GM19099 (cell line): ENCODE data around the gene ZNF787.

Source experiments
- POLR2A ChIP-seq: IDR thresholded peaks from 3 replicates; pipeline ENCODE4 v1.6.1; 2011; ENCODE audit warnings: low read depth; ENCODE audit not compliant: insufficient read length; ENCODE audit errors: extremely low read depth

Gene ZNF787

GRCh38 chr19:56114778-56115110 lies 6.4 kb downstream of the ZNF787 start:
- no peak for TF ChIP-seq POLR2A

DNA sequence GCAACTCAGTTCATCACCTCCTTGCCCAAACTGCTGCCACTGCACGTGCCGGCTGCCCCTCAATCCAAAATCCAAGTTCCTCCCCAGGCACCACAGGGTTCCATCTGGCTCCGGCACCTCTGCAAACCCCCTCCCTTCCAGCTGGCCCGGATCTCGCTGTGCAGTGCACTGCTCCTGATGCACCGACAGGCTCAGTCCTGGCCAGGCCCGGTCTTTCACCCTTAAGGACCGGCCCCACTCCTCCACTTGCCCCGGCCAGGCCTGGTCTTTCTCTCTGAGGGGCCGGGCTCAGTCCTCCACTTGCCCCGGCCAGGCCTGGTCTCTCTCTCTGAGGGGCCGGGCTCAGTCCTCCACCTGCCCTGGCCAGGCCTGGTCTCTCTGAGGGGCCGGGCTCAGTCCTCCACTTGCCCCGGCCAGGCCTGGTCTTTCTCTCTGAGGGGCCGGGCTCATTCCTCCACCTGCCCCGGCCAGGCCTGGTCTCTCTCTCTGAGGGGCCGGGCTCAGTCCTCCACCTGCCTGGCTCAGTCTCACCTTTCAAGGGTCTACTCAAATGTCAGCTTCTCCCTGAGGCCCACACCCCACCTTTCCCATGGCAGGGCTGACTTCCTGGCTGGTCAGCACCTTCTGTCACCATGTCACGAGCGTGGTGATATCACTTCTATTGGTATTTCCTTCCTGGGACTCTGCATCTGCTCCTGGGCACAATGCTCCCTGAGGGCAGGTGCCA lies 6.9 kb downstream of the ZNF787 start:
- TF ChIP-seq POLR2A, result no peak

DNA sequence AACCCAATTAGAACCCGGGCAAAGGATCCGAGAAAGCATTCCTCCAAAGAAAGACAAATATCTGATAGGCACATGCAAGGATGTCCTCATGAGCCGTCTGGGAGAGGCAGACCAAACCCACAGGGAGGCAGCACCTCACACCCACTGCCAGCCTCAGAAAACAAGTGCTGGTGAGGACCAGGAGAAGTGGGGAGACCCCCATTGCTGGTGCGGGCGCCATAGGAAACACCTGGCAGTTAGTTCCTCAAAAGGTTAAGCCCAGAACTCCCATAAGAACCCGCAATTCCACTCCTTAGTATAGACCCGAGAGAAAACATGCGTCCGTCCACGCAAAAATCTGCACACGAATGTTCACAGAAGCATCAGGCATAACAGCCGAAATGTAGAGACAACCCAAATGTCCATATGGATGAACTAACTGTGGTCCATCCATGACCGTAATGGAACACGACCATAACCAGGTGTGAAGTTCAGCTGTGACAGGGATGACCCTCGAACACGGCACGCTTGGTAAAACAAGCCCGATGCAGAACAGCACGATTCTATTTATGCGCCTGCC lies 7.9 kb downstream of the ZNF787 start:
- TF ChIP-seq POLR2A, result no peak

DNA sequence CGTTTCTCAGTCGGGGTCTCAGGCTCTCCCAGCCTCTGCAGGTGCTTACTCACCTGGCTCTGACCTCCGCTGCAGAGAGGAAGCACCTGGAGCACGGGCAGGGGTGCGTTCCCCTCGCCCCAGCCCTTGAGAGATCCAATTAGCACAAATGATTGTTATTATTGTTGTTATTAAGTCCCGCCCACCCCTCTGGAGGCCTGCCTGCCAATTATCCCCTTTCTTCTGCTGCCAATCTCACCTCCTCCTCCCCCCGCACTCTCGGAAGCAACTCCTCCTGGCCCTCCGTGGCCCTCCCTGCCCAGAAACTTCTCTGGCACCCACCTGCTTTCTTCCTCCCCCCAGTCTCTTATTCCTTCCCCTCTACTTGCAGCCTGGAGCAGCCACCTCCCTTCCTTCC lies 8.8 kb downstream of the ZNF787 start:
- TF ChIP-seq POLR2A, result no peak

DNA sequence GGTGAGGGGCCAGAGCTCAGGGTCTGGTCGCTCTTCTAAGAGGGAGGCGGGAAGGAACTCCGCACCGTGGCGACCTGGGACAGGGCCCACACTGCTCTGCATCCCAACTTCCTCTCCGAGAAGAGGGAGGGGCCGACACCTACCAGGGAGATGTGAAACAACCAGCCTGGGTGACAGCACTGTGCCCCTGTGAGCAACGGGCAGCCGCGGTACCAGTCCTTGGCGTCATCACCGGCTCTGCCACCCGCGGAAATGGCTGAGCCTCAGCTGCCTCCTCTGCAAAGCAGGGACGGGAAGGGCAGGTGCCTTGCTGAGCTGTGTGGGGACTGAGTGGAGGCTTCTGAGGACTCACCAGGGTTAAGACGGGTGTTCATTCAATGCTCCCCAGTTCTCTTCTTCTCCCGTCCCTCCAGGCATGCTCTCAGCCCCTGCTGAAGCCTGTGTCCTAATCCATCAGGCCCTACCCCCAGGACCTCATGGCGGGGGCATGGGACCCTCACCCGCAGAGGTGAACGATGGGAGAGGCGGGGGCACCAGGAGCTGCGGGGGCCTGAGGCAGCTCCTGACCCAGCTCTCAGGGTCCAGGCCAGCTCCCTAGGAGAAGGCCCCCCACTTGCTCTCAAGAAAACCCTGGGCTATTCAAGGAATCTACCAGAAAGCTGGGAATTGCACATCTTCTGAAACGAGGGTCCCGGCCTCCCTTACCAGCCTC lies 9.3 kb downstream of the ZNF787 start:
- TF ChIP-seq POLR2A, result peak; percentile 21

GRCh38 chr19:56110515-56111448 lies 10.3 kb downstream of the ZNF787 start:
- TF ChIP-seq POLR2A, result no peak

DNA sequence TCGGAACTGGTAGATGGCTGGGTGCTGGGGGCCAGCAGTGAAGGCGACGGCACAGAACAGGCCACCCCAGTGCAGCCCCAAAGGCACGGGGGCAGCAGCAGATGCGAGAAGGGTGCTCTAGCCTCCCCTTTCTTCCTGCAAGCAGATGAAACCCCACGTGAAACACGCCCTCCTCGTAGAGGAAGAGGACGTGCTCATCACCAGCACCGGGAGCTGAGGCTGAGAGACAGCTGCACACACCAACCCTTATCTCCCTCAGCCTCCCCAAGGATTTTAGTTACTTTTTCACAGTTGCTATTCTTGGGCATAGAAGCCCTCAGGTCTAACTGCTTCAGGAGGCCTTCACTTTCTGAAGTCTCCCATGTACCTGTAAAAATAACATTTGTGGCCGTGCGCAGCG lies 11.9 kb downstream of the ZNF787 start:
- TF ChIP-seq POLR2A, result no peak

DNA sequence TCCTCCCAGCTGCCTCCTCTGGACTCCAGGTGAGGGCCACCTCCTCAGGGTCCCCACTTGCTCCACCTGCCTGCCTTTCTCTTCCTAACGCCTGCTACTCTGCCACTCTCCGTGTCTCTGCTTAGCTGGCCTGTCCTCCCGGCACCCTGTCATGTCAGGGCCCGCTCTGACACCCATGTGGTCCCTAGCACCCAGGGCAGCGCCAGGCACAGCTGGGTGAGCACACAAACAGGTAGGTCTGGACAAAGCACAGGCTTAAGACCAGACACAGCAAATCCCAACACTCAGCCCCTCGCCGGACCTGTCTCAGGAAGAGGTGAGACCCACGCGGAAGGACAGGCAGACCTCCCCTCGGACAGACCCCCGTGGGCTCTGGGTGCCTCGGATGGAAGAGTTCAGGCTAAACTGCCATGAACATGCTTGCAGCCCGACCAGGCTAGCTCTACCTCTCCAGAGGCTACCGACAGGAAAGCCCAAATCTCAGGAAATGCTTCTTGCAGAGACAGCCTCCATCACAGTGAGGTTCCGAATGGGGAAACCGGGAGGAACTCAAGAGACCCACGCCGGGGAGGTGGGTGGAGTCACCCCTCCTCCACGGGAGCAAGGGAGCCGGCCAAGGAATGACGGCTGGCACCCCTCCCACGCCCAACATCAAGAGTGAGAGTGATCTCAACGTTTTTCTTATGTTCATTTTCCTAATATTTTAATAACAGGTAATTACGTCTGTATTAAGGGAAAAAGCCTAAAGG lies 12.5 kb downstream of the ZNF787 start:
- no peak for TF ChIP-seq POLR2A

DNA sequence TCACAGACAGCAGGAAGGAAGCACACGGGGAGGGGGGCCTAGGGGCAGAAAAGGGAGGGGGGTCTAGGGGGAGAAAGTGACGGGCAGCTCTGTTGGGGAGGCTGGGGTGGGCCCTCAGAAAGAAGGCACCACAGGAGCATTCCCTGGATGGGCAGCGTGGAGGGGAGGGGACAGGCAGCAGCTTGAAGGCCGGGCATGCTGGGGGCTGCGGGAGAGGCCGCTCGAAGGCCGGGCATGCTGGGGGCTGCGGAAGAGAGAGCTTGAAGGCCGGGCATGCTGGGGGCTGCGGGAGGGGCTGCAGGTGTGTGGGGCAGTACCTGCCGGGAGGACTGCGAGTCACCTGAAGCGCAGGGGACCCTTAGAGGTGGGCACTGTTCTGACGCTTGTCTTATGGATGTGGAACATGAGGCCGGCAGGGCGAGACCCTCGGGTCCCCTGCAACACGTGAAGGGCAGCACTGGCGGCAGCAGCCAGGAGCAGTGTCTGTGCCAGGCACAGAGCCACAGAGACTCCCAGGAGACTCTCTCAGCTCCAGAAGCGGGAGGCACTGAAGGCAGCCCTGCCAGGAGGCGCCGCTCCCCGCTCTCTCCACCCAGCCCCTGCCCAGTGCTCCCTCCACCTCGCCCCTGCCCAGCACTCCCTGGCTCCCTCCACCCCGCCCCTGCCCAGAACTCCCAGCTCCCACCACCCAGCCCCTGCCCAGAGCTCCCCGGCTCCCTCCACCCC lies 13.3 kb downstream of the ZNF787 start:
- no peak for TF ChIP-seq POLR2A

- no peak for TF ChIP-seq POLR2A
Measured at GRCh38 chr19:56106993-56107392, 14.1 kb downstream of the ZNF787 start.

- TF ChIP-seq POLR2A, result no peak
Measured at GRCh38 chr19:56106397-56106849, 14.7 kb downstream of the ZNF787 start.

- TF ChIP-seq POLR2A, result no peak
Measured at GRCh38 chr19:56105090-56105701, 15.9 kb downstream of the ZNF787 start.

- TF ChIP-seq POLR2A, result no peak
Measured at GRCh38 chr19:56104423-56104822, 16.7 kb downstream of the ZNF787 start.
